ENCODE results near the gene ZSCAN22. TPM values are rescaled to one million over a fixed set of nuclear protein-coding genes. Genes with fewer than 3 reads are reported as not detected.

Gene ZSCAN22
- 1 to 10 TPM in 10 of 12 donors, not detected in 2; 2.6 to 4.0 (median 3.1) TPM for polyA plus RNA-seq (ENCODE audit: insufficient read length in 12 of 12)
- long read RNA-seq, donor 1, full-length matches to known transcripts: 1 of 1 reads
- long read RNA-seq, donor 1, partial matches to known transcripts: 0 of 1 reads
- long read RNA-seq, donor 1, other reads (novel, unspliced or antisense): 0 of 1 reads
- long read RNA-seq, donor 2: 0 reads
- long read RNA-seq, donor 3, full-length matches to known transcripts: 1 of 1 reads
- long read RNA-seq, donor 3, partial matches to known transcripts: 0 of 1 reads
- long read RNA-seq, donor 3, other reads (novel, unspliced or antisense): 0 of 1 reads
- long read RNA-seq, donor 4: 0 reads
- long read RNA-seq, donor 5, full-length matches to known transcripts: 1 of 1 reads
- long read RNA-seq, donor 5, partial matches to known transcripts: 0 of 1 reads
- long read RNA-seq, donor 5, other reads (novel, unspliced or antisense): 0 of 1 reads
- long read RNA-seq, donor 6: 0 reads
- long read RNA-seq, donor 7, full-length matches to known transcripts: 1 of 1 reads
- long read RNA-seq, donor 7, partial matches to known transcripts: 0 of 1 reads
- long read RNA-seq, donor 7, other reads (novel, unspliced or antisense): 0 of 1 reads
- long read RNA-seq, donor 8: 0 reads
- long read RNA-seq, donor 9: 0 reads
- long read RNA-seq, donor 10, full-length matches to known transcripts: 1 of 1 reads
- long read RNA-seq, donor 10, partial matches to known transcripts: 0 of 1 reads
- long read RNA-seq, donor 10, other reads (novel, unspliced or antisense): 0 of 1 reads
- long read RNA-seq, donor 11: 0 reads

DNA sequence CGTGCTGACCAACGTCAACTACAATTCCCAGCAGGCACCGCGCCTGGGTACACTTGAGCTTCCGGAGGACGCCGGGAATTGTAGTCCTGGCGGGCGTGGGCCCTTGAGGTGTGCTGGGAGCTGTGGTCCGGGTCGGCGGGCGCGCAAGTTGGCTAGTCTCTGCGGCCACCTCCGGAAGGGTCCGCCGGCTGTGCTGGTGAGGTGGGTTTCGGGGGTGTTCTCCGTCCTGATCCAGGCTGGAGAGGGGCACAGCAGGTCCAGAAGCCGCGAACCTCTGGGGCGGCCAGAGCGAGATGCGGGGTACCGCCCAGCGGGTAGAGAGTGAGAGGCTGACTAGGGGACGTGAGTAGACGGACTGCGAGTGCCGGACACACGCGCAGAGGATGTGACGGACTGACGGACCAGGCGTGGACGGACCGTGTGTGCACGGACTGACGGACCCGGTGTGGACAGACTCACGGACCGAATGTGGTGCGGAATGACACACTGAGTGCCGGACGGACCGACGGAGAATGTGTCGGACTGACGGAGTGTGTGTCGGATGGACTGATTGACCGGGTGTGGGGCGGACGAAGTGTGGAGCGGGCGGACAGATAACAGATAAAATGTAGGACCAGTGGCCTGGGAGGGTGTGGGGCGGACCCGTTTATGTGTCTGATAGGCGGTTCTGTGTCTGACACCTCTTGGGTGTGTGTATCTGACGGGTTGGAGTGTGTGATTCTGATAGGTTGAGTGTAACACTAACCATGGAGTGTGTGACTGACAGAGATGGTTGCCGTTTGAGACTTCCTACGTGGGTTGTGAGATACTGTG lies at the start of gene ZSCAN22:
Gene ZSCAN22, plus strand, starts transcription at position 81 of the 813 bp plus-strand sequence. CDS start 7,809 bp downstream, outside the sequence.
- peak; percentile 98 for DNase-seq

DNA sequence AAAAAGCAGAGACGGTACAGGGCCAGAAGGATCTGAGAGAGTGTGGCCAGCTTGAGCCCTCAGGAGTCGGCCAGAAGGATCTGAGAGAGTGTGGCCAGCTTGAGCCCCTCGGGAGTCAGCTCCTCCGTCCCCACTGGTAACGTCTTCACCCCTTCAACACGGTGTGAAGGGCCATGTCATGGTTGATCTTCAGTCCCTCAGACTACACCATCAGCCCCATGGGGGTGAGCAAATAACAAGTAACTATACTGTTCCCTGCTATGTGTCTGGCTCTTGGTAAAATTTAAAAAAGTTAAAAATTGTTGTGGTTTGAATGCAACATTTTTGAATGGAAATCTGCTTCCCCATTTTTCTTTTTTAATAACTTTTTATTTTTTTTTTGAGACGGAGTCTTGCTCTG lies 49.6 kb upstream of the ZSCAN22 start:
- no peak for DNase-seq

DNA sequence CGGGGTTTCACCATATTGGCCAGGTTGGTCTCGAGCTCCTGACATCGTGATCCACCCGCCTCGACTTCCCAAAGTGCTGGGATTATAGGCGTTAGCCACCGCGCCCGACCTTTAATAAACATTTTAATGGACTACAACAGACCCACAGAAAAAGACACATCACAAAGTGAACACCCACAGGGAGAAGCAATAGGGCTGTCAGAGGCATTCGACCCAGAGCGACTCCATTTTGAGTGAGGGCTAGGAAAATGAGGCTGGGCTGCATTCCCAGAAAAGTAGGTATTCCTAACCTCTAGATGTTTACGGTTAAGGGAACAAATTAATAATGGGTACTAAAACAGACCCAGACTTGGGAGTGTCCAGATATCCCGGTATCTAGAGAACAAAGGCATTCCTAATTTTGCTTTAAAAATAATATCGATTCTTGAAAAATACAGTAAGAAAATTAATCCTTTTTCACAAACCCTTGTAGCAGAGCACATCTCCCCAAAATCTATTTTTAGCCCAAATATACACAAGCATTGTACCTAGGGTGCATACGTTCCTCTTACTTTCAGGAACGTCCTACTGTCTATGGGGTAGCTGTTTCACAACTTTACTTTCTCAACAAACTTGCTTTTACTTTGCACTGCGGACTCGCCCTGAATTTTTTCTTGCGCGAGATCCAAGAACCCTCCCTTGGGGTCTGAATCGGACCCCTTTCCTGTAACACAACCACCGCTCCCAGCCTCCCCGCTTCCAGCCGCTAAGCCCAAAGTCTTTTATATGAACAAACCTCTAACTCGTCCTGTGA lies 48.9 kb upstream of the ZSCAN22 start:
- peak; percentile 18 for DNase-seq

DNA sequence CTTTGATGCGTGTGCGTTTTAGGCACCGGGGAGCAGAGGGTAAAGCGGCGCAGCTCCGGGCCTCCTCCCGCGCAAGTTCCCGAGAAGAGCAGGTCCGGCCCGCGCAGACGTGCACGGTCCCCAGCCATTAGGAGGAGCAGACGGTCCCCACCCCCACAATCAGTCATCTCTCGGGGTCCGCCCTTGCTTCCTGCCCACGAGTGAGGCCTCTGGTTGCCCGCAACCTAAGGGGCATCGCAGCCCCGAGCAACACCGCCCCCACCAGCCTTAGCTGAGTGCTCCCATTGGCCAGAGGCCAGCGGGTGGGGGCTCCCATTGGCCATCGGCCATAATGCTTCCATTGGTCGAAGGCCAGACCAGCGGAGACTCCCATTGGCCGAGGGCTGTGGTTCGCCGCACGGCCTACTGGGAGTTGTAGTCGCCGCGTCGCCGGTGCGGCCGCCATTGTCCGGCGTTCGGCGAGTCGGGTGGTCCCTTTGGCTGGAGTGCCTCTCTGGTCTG lies 48.2 kb upstream of the ZSCAN22 start, which contains the start of gene ZNF8:
Gene ZNF8, plus strand, starts transcription at position 415 of the 501 bp plus-strand sequence. CDS start 127 bp downstream, outside the sequence.
- peak; percentile 98 for DNase-seq

DNA sequence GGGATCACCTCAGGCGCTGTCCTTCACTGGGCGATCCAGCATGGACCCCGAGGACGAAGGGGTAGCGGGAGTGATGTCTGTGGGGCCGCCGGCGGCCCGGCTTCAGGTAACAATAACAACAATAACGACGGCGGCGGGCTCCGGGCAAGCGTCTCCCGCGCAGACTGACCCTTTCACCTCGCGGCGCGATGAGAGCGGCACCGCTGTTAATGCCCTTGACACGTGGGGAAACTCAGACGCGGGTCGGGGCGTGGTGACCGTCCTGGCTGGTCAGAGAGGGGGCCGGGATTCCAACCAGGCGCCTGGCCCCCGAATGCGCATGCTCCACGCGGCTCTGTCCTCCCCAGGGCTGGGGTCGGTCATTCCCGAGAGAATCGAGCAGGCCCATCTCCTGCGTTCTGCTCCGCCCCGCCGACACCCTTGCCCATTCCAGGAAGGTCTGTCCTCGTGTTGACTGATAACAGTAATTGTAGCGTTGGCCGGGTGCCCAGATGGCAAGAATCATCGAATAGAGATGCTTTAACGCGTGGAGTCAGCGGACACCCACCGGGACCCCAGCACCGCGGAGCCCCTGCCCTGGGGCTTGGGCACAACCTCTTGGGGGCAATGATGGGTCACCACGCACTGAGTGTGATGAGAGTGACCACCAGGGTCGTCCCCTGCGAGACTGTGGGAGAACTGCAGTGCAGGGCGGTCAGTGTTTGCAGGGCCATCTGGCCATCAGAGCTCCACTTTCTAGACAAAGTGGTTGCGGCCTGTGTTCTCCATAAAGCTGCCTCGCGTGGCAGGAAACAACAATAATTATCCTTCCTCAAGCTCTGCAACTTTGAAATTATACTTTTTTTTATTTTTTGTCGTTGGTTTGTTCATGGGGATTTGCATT lies 47.5 kb upstream of the ZSCAN22 start:
- peak; percentile 69 for DNase-seq

DNA sequence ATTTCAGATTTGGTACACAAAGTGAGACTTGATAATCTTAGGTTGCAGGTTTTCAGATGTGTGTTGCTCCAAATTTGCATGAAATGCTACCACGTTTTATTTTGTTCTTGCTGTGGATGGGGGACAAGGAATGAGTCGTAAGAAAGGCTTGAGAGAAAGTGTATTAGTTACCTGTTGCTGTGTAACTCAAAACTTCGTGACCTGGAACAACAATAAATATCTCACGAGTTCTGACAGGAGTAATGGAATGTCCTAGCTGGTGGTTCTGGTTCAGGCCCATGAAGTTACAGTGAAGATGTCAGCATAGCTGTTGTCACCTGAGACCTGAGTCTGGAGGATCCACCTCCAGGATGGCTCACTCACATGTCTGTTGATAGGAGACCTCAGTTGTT lies 46.9 kb upstream of the ZSCAN22 start:
- DNase-seq: no peak

DNA sequence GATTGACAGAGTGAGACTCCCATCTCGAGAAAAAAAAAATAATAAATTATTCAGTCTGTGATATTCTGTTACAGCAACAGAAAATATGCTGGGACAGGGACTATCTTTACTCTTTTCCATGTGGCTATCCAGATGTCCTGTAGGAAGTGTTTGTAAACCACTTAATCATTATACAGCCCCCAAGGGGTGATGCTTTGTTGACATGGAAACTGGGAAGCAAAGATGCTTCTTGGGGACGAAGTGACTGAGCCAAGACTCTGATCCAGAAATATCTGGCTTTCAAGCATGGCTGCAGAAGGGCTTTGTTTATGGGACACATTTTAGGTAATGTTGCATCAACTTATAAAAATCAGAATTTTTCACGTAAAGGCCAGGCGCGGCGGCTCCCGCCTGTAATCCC lies 42.6 kb upstream of the ZSCAN22 start:
- DNase-seq: peak; percentile 45

DNA sequence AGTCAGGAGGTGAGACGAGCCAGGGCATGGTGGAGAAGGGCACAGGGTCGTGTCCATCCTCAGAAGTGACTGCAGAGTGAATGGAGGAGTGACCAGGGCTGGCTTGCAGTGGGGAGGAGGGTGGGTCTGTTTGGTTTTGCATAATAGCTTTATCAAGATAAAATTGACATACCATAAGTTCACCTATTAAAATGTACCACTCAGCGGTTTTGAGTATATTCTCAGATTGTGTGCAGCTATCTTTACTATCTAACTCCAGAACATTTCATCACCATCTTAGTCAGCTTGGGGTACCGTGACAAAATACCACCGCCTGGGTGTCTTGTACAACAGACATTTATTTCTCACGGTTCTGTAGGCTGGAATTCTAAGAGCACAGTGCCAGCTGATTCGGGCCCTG lies 34.9 kb upstream of the ZSCAN22 start:
- no peak for DNase-seq

DNA sequence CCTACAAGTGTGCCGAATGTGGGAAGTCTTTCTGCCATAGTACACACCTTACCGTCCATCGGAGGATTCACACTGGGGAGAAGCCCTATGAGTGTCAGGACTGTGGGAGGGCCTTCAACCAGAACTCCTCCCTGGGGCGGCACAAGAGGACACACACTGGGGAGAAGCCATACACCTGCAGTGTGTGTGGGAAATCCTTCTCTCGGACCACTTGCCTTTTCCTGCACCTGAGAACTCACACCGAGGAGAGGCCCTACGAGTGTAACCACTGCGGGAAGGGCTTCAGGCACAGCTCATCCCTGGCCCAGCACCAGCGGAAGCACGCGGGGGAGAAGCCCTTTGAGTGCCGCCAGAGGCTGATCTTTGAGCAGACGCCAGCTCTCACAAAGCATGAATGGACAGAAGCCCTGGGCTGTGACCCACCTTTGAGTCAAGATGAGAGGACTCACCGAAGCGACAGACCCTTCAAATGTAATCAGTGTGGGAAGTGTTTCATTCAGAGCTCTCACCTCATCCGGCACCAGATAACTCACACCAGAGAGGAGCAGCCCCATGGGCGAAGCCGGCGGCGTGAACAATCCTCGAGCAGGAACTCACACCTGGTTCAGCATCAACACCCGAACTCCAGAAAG lies 31.9 kb upstream of the ZSCAN22 start:
- DNase-seq: no peak

DNA sequence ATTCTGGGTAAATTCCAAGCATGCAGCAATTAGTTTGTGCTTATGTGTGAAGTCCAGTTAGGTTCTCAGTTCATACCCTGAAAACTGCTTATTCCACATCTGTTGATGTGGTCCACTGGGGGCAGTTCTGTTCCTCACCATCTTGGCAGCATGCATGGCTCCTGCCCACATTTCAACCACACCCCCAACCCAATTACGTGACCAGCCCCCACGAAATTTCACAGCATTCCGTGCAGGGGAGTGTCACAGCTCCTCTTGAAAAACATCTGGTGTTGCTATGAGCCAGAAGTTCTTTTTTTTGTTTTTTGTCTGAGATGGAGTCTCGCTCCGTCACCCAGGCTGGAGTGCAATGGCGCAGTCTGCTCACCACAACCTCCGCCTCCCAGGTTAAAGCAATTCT lies 30.7 kb upstream of the ZSCAN22 start:
- no peak for DNase-seq

DNA sequence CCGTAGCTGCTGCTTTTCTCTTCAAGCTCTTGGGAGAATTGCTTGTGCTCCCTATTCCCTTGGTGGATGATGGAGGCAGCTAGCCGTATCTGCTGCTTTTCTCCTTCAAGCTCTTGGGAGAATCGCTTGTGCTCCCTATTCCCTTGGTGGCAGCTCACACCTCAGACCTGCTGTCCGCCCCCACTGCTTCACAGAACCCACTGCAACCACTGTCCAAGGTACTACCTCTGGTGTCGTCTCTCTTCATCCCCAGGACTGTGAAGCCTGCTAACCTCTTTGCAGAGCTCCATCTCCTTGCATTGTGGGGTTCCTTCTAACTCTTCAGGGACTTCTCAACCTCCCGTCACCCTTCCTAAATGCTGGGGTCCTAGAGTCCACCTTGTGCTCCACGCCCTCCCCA lies 26.2 kb upstream of the ZSCAN22 start:
- no peak for DNase-seq

DNA sequence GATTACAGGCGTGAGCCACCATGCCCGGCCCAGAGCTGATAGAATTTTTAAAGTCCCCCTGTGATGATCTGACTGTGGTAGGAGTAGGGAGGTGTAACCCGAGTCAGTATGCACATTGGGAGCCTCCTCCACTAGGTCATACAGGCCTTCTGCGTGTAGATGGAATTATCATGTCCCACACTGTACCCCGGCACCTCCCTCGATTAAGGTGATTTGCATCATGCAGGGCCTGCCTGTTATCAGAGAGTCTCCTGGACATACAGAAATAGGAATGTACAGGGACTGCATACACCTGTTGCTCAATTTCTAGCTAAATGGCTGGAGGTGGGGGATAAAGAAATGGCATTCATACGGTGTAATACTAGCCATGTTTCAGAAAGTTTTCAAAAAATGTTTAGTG lies 22.5 kb upstream of the ZSCAN22 start:
- no peak for DNase-seq

DNA sequence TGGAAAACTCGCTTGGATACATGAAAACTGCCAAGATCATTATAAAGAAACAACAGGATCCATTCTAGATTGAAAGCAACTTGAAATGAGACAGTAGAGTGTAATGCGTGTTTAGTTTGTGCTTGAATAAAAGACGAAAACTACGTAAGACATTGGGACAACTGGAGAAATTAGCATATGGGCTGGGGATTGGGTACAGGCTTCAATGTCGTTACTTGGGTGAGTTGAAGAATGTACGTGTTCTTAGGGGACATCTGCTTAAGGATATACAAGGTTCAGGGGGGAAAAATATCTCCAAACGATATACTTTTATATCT lies 22.1 kb upstream of the ZSCAN22 start:
- DNase-seq: no peak

DNA sequence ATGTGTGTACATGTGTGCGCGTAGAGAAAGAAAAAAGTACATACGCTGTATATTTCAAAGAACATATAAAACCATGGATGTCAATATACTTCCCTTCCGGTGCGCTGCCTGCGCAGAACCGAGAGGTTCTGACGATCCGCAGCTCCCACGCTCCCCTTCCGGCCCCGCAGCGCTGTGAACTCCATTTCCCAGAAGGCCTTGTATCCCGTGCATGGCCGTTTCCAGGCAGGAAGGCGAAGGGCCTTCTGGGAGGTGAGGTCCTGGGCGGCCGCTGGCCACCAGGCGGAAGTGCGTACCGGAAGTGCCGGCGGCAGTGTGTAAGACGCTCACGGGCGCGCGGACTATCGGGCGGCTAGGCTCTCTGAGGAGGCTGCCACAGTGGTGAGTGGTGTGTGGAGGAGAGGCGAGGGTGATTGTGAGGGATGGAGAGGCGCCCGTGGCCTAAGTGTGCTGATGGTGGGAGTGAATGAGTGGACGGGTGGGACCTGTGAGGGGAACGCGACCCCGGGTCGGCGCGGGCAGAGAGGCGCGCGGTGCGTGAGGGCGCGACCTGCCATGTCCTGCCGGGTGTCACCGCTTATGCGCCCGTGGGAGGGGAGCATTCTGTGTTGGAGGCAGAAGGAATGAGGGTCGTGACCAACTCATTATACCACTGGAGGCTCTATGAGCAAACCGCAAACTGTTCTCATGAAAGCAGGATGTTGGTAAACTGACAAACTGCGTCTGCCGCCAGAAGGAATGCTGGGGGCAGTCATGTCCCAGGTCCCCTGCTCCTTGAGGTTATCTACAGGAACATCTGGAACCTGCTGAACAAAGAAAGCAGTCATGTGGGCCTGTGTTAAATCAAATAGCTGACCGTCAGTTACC lies 21.5 kb upstream of the ZSCAN22 start, which contains the start of gene ERVK3-1:
Gene ERVK3-1, plus strand, starts transcription at position 313 of the 867 bp plus-strand sequence. CDS start 6,792 bp downstream, outside the sequence.
- peak; percentile 96 for DNase-seq

DNA sequence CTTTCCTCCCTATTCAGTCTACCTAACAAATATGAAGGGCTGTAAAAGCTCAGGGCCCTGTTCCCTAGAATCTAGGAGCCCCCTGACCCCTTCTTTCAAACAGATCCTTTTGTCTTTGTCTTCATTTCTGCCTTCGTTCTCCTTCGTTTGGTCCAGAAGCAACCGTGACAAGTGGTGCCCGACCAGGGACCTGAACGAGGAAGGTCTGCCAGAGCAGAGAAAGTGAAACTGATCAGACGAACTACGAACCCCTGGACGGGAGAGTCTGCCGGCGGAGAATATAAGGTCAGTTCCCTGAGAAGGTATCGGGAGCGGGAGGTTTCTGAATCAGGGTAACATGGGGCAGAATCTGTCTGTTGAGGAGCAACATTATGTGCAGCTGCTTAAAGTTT lies 20.9 kb upstream of the ZSCAN22 start:
- no peak for DNase-seq

DNA sequence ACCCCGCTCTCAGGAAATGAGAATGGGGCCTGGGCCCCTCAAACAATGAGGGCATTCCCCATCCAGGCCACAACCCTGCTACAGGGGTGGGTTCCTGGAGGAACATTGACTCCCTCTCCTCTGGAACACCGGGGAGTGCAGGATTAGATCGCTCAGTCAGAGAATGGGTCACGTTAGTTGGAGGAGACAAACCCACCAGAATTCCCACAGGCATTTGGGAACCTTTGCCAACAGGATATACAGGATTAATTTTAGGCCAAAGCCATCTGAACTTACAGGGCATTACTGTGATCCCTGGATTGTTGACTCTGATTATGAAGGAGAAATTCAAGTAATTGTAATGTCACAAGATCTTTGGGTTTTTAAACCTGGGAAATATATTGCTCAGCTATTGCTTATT lies 19.1 kb upstream of the ZSCAN22 start:
- DNase-seq: no peak

DNA sequence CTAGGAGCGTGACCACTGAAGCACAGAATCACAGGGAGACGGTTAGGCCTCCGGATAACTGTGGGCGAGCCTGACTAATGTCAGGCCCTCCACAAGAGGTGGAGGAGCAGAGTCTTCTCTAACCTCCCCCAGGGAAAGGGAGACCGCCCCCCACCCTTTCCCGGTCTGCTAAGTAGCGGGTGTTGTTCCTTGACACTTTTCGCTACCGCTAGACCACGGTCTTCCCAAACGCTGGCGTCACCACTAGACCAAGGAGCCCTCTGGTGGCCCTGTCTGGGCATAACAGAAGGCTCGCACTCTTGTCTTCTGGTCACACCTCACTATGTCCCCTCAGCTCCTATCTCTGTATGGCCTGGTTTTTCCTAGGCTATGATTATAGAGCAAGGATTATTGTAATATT lies 16.1 kb upstream of the ZSCAN22 start:
- DNase-seq: peak; percentile 7

DNA sequence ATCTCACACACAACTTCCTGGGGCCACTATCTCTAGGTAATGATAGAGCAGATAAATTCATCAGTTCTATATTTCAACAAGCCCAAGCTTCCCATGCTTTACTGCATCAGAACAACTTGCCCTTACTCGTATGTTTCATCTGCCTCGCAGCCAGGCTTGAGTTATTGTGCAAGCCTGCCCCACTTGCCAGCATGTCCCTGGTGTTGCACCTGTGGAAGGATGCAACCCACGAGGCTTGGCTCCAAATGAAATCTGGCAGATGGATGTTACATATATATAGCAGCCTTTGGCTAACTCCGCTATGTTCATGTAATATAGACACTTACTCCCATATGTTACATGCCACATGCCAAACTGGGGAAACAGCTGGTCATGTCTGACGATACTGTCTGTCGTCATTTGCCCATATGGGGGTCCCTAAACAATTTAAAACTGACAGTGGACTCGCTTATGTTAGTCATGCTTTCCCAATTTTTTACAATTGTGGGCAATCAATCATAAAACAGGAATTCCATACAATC lies 15.4 kb upstream of the ZSCAN22 start:
- DNase-seq: no peak
